ENCODE measurements around the gene CHST10. TPM values are rescaled to one million over a fixed set of nuclear protein-coding genes. Genes with fewer than 3 reads are reported as not detected.

Gene CHST10
- total RNA-seq, 1 experiment from 2014 or later = 29.7 TPM

DNA sequence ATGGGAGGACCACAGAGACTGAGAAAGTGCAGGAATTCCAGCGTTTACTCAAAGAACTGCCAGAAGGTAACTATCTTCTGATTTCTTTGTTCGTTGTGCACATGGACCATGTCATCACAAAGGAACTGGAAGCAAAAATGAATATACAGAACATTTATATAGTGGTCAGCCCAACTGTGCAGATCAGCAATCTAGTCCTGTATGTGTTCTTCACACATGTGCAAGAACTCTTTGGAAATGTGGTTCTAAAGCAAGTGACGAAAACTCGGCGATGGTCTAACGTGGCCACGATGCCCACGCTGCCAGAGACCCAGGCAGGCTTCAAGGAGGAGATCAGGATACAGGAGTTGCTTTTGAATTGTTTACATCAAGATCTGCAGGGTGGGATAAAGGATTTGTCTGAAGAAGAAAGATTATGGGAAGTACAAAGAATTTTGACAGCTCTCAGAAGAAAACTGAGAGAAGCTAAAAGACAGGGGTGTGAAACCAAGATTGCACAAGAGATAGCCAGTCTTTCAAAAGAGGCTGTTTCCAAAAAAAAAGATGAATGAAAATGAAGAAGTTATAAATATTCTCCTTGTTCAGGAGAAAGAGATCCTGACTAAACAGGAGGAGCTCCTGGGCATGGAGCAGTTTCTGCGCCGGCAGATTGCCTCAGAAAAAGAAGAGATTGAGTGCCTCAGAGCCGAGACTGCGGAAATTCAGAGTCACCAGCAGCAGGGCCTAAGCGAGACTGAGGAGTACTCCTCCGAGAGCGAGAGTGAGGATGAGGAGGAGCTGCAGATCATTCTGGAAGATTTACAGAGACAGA is 8.3 kb upstream of the CHST10 start:
- Histone ChIP-seq H3K79me2 (ENCODE audit: insufficient read depth, low read length) (no peaks in the 10 kb centered on the region), H2BK120ac (ENCODE audit: low read depth, low read length, poor library complexity, severe bottlenecking) (no peak overlapping the region), H2BK15ac (ENCODE audit: low read depth, low read length) (no peak overlapping the region), H4K91ac (ENCODE audit: insufficient read length, low read depth, low read length) (no peak overlapping the region), H3K4me2 (ENCODE audit: insufficient read depth, insufficient read length, low read length) (no peak overlapping the region), H2BK12ac (ENCODE audit: insufficient read length, low read depth, low read length) (no peak overlapping the region), H3K27ac (ENCODE audit: insufficient read length, low read depth, low read length) (no peak overlapping the region), H3T11ph (ENCODE audit: low read length) (no peak overlapping the region), H2BK20ac (ENCODE audit: low read depth, low read length, poor library complexity, severe bottlenecking) (no peak overlapping the region), H3K9ac (ENCODE audit: extremely low read depth, insufficient read length, low read length) (no peak overlapping the region), H3K56ac (ENCODE audit: insufficient read length, low read depth, low read length) (no peak overlapping the region), H3K4ac (ENCODE audit: low read depth, low read length) (no peak overlapping the region), H2AFZ (ENCODE audit: low read length) (no peak overlapping the region), H4K8ac (replicated peaks; ENCODE audit: insufficient read length, low read depth, low read length) (no peak overlapping the region), H2BK5ac (ENCODE audit: insufficient read length, low read length) (no peak overlapping the region), H4K20me1 (ENCODE audit: control insufficient read depth, insufficient read depth, insufficient read length) (no peaks in the 10 kb centered on the region), H3K18ac (ENCODE audit: insufficient read length, low read depth, low read length) (no peak overlapping the region), H3K9me3 (ENCODE audit: control insufficient read depth, low read depth, low read length) (no peaks in the 10 kb centered on the region), H3K27me3 (ENCODE audit: insufficient read depth, low read length) (no peaks in the 10 kb centered on the region), H2AK5ac (ENCODE audit: insufficient read length, low read length) (no peak overlapping the region), H4K5ac (ENCODE audit: insufficient read length, low read depth, low read length) (no peak overlapping the region), H3K23me2 (ENCODE audit: insufficient read length, low read depth, low read length, poor library complexity, severe bottlenecking) (no peaks in the 10 kb centered on the region), H3K79me1 (ENCODE audit: insufficient read depth, low read depth, low read length, poor library complexity, severe bottlenecking) (no peaks in the 10 kb centered on the region), H3K14ac (ENCODE audit: insufficient read depth, low read length) (no peak overlapping the region), H3K23ac (ENCODE audit: insufficient read length, low read depth, low read length) (no peak overlapping the region), H3K4me1 (ENCODE audit: insufficient read depth, low read length) (no peaks in the 10 kb centered on the region; the same call in 1 of the 2 replicates)
- no peak overlapping the region for H3K27ac Mint-ChIP-seq
- H3K9me3 Mint-ChIP-seq = peaks cover 0 to 10% of the 10 kb centered on the region in 2 experiments; a peak in 3 of 5 replicates
- DNase-seq = no peak
- peaks cover 2% of the 10 kb centered on the region; the same call in 1 of the 2 replicates for H3K27me3 Mint-ChIP-seq (ENCODE audit: low read depth)
- H3K4me3 Mint-ChIP-seq = no peak overlapping the region
- TF ChIP-seq, protein P1, sequence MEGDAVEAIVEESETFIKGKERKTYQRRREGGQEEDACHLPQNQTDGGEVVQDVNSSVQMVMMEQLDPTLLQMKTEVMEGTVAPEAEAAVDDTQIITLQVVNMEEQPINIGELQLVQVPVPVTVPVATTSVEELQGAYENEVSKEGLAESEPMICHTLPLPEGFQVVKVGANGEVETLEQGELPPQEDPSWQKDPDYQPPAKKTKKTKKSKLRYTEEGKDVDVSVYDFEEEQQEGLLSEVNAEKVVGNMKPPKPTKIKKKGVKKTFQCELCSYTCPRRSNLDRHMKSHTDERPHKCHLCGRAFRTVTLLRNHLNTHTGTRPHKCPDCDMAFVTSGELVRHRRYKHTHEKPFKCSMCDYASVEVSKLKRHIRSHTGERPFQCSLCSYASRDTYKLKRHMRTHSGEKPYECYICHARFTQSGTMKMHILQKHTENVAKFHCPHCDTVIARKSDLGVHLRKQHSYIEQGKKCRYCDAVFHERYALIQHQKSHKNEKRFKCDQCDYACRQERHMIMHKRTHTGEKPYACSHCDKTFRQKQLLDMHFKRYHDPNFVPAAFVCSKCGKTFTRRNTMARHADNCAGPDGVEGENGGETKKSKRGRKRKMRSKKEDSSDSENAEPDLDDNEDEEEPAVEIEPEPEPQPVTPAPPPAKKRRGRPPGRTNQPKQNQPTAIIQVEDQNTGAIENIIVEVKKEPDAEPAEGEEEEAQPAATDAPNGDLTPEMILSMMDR (conservative IDR thresholded peaks at IDR 0.05) = no peak
- WGBS (ENCODE audit: extremely low coverage, insufficient read length, low lambda C conversion rate) = no CpG with 5 or more reads among the region's 15 CpGs
- peaks cover 0 to 2% (median 2%) of the 10 kb centered on the region in 3 experiments; a peak in 3 of 7 replicates for H3K36me3 Mint-ChIP-seq (ENCODE audit: insufficient read depth in 1 of 3, low read depth in 3 of 3)
- H3K4me1 Mint-ChIP-seq = peaks cover 8 to 14% of the 10 kb centered on the region in 2 experiments
